HG03521 (cell line): ENCODE results near the gene PABPC1L.
A peak's percentile ranks its signal among the peaks of the same experiment; 100 is the strongest.
"Not testable (repeated sequence)": the region's sequence is repeated elsewhere in the genome, so short reads cannot be mapped to it uniquely, and the experiment has no call there.

Experiments used
- ATAC-seq: cut with Tn5 transposase; IDR thresholded peaks from one replicate; pipeline ENCODE4 v1.9.1; 2021; ENCODE audit warnings: mild to moderate bottlenecking, moderate library complexity; ENCODE audit not compliant: unreplicated experiment

The PABPC1L gene

GRCh38 chr20:44909872-44910689, at the start of gene PABPC1L:
Gene PABPC1L, plus strand, starts transcription at chr20:44910060. Its CDS starts 84 bp downstream, at chr20:44910144.
- peak; percentile 77 for ATAC-seq

GRCh38 chr20:44861531-44862006, 48.3 kb upstream of the PABPC1L start:
- no peak for ATAC-seq

GRCh38 chr20:44862286-44862685, 47.6 kb upstream of the PABPC1L start:
- ATAC-seq = no peak

GRCh38 chr20:44863365-44864084, 46.3 kb upstream of the PABPC1L start:
- ATAC-seq = not testable (repeated sequence)

GRCh38 chr20:44864493-44864892, 45.4 kb upstream of the PABPC1L start:
- ATAC-seq = not testable (repeated sequence)

- no peak for ATAC-seq
Measured at GRCh38 chr20:44866703-44867335, 43.0 kb upstream of the PABPC1L start.

- no peak for ATAC-seq
Measured at GRCh38 chr20:44869471-44869870, 40.4 kb upstream of the PABPC1L start.

- not testable (repeated sequence) for ATAC-seq
Measured at GRCh38 chr20:44882360-44882759, 27.5 kb upstream of the PABPC1L start.

GRCh38 chr20:44883214-44883902, 26.5 kb upstream of the PABPC1L start:
- ATAC-seq = no peak

GRCh38 chr20:44884907-44885391, 24.9 kb upstream of the PABPC1L start:
- no peak for ATAC-seq

- ATAC-seq = peak; percentile 94
Measured at GRCh38 chr20:44885392-44886265, 24.2 kb upstream of the PABPC1L start, which contains the start of gene YWHAB. Gene YWHAB, plus strand, starts transcription at chr20:44885705. Its CDS starts 15,829 bp downstream, at chr20:44901534.

- ATAC-seq = no peak
Measured at GRCh38 chr20:44886266-44886651, 23.6 kb upstream of the PABPC1L start.

- ATAC-seq = no peak
Measured at GRCh38 chr20:44886828-44887227, 23.0 kb upstream of the PABPC1L start.

GRCh38 chr20:44887466-44887865, 22.4 kb upstream of the PABPC1L start:
- ATAC-seq = no peak

- ATAC-seq = no peak
Measured at GRCh38 chr20:44888226-44889103, 21.4 kb upstream of the PABPC1L start.

GRCh38 chr20:44891826-44892225, 18.0 kb upstream of the PABPC1L start:
- ATAC-seq = no peak

- no peak for ATAC-seq
Measured at GRCh38 chr20:44894959-44895358, 14.9 kb upstream of the PABPC1L start.

GRCh38 chr20:44896583-44896982, 13.3 kb upstream of the PABPC1L start:
- ATAC-seq = no peak

- no peak for ATAC-seq
Measured at GRCh38 chr20:44897133-44897532, 12.7 kb upstream of the PABPC1L start.
